Psoas muscle (tissue), 8 donors: ENCODE data around the gene IRAK1. TPM values are rescaled to one million over a fixed set of nuclear protein-coding genes. Genes with fewer than 3 reads are reported as not detected.

Experiments
- ATAC-seq, 4 donors: fragments of 200-7000 bp; cut with Tn5 transposase; one replicate each; pipeline ENCODE4 v1.9.1; 2020; ENCODE audit warnings: moderate library complexity in 3 of 4, mild to moderate bottlenecking in 2 of 4
- DNase-seq, 2 donors: peaks; one replicate each; pipeline ENCODE4 v3.0.0-alpha.2; 2020
- H3K27ac ChIP-seq: fragments of 200-600 bp; one replicate; pipeline ENCODE4 v1.8.0; 2022
- H3K27me3 ChIP-seq, 3 donors: fragments of 200-600 bp in 1 of 3; one replicate each; pipeline versions ENCODE4 v1.6.1 to v1.8.0; 2013 to 2022; ENCODE audit warnings: low read length in 2 of 3, mild to moderate bottlenecking in 2 of 3, moderate library complexity in 1 of 3; ENCODE audit not compliant: insufficient read depth in 3 of 3
- H3K36me3 ChIP-seq, 2 donors: fragments of 200-600 bp in 1 of 2; one replicate each; pipeline versions ENCODE4 v1.6.1 to v1.8.0; 2013 to 2022; ENCODE audit warnings: low read depth in 1 of 2, mild to moderate bottlenecking in 1 of 2, moderate library complexity in 1 of 2; ENCODE audit not compliant: insufficient read depth in 1 of 2
- H3K4me1 ChIP-seq: fragments of 200-600 bp; one replicate; pipeline ENCODE4 v1.8.0; 2022
- H3K4me3 ChIP-seq: fragments of 200-600 bp; one replicate; pipeline ENCODE4 v1.8.0; 2022; ENCODE audit warnings: mild to moderate bottlenecking
- H3K9me3 ChIP-seq: fragments of 200-600 bp; one replicate; pipeline ENCODE4 v1.8.0; 2022
- CTCF ChIP-seq: fragments of 200-600 bp; IDR thresholded peaks from one replicate; pipeline ENCODE4 v1.8.0; 2022; ENCODE audit warnings: antibody characterized with exemption
- WGBS, 3 donors: extraction: QIAGEN DNeasy Blood & Tissue Kit; methylation state at CpG; one replicate each; pipeline versions ENCODE4 v1.1.6 to v1.1.7; 2013; 5-methylcytosine and 5-hydroxymethylcytosine counted together
- intact Hi-C, 2 donors: fragments of 100-400 bp; cut with DNase I; formaldehyde crosslinking; loops; one replicate each; pipeline versions ENCODE4 v1.11.0 to v1.14.2; 2022
- polyA plus RNA-seq, 3 donors: library from polyadenylated mRNA; stranded (reverse); fragments of 200-250 nt; gene quantifications; one replicate each; pipeline ENCODE4 v1.2.3, GENCODE V29; 2013
- total RNA-seq, 4 donors: library from RNA; stranded (reverse); fragmentation: NEBNext Ultra II Directional in 2 of 4; extraction: Animal tissue kit (Norgen Biotek cat#: 25700) in 2 of 4; gene quantifications; one replicate each; pipeline versions ENCODE4 v1.2.1 to v1.2.4, GENCODE V29; 2021 to 2023
- donor health status: healthy with polysubstance abuse.
- donor health status: DM: no; HTN: no; CAD: no; lungs with moderate emphysema.
- donor health status: Bipolar disorder and iron deficiency.
- donor health status: healthy.
- donor health status: DM: yes; HTN: yes; CAD: no.
- donor health status: DM: no; HTN: no; CAD: no.
- donor health status: DM: no; HTN: no; CAD: no.
- donor health status: DM: yes; HTN: yes; CAD: no.

The IRAK1 gene
- total and polyA plus RNA-seq, 7 donors, result 56.1 to 368 (median 127) TPM

DNA sequence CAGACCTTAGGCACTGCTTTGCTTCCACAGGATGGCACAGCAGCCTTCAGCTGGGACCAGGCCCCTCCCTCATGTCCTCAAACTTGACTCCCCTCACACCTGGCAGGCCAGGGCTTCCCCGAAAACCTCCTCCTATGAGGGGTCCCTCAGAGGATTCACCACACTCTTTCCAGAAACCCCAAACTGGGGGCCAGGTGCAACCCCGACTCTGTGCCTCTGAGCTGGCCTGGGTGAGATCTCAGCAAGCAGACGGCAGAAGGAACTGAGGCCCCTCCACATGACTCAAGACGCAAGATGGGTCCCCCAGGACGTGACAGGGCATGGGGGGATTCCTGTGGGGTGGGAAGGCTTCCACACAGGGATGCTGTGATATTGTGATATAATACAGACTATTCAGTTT lies 54.3 kb downstream of the IRAK1 start:
- intact Hi-C loops, result loop anchor here in 1 of 2 donors (5.0 kb wide), 1 partner anchor 183 kb away; the partner anchor contains the start of gene SRPK3
- Histone ChIP-seq H3K27me3 (no peaks in the 10 kb centered on the region), H3K4me3 (no peak overlapping the region), H3K27ac (peak overlapping the region; percentile 86), H3K9me3 (no peaks in the 10 kb centered on the region), H3K4me1 (peaks cover 49% of the 10 kb centered on the region), H3K36me3 (peaks cover 2 to 41% of the 10 kb centered on the region in 2 donors)
- 74 to 81% (median 79%) methylated on average over 5 of the region's 5 CpGs for WGBS, 3 donors
- DNase-seq, result no peak
- no peak for ATAC-seq
- no peak for TF ChIP-seq CTCF

- TF ChIP-seq CTCF, result no peak
- intact Hi-C loops, result no loop called here
- peak in 1 of 2 donors; percentile 44 for DNase-seq
- WGBS, 3 donors, result 86 to 98% (median 87%) methylated on average over 6 to 14 of the region's 14 CpGs
- no peak overlapping the region for H3K4me3 ChIP-seq
- no peaks in the 10 kb centered on the region for H3K9me3 ChIP-seq
- no peak overlapping the region for H3K27ac ChIP-seq
- no peak for ATAC-seq
- H3K27me3 ChIP-seq, result no peaks in the 10 kb centered on the region
- H3K36me3 ChIP-seq, result peaks cover 2 to 54% of the 10 kb centered on the region in 2 donors
- peaks cover 39% of the 10 kb centered on the region for H3K4me1 ChIP-seq
These were observed 55.6 kb downstream of the IRAK1 start for GRCh38 chrX:153964105-153964504.

DNA sequence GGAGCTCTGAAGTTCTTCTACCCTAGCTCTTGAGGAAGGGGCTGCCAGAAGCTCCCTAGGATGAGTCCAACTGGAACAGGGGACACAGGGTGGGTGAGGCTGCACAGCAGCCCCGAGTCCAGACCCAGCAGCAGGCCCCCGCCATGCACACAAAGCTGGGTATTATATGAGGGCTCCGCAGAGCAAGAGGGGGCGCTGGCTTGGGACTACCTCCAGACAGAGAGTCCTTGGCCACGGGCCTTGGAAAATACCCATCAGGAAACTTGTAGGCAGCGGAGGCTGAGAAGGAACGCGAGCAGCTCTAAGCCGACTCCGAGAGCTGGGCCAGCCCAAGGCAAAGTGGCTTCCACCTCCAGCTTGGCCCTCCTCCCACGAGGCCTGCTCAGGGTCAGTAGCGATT lies 56.2 kb downstream of the IRAK1 start:
- no peak overlapping the region for H3K4me3 ChIP-seq
- H3K36me3 ChIP-seq, result peaks cover 2 to 60% of the 10 kb centered on the region in 2 donors
- no peak overlapping the region for H3K27ac ChIP-seq
- H3K9me3 ChIP-seq, result no peaks in the 10 kb centered on the region
- 57 to 79% (median 60%) methylated on average over 3 to 12 of the region's 12 CpGs for WGBS, 3 donors
- DNase-seq (peak in 1 of 2 donors; percentile 47), ATAC-seq (no peak)
- intact Hi-C loops, result no loop called here
- no peaks in the 10 kb centered on the region for H3K27me3 ChIP-seq
- peaks cover 34% of the 10 kb centered on the region for H3K4me1 ChIP-seq
- TF ChIP-seq CTCF, result no peak

DNA sequence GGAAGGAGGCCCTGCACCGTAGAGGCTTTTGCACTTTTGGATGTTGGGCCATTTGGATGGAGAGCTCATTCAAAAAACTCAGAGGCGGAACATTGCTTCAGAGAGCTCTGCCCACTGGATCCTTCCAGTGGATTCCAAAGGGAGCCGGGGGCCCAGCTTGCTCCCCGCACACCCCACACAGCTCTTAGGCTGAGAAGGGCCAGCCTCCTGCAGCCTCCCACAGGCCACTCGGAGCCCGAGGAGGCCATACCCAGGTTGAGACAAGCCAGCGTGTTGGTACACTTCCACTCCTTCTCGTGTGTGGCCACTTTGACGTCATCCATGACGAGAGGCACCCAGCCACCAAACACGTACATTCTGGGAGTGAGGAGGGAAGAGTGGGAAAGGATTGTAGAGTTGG lies 58.4 kb downstream of the IRAK1 start:
- Histone ChIP-seq H3K4me3 (no peak overlapping the region), H3K27ac (no peak overlapping the region), H3K27me3 (no peaks in the 10 kb centered on the region), H3K4me1 (peaks cover 12% of the 10 kb centered on the region), H3K36me3 (peaks cover 2 to 82% of the 10 kb centered on the region in 2 donors), H3K9me3 (no peaks in the 10 kb centered on the region)
- no peak for DNase-seq
- ATAC-seq, result no peak
- WGBS, 3 donors, result 88 to 94% (median 94%) methylated on average over 10 to 11 of the region's 11 CpGs
- intact Hi-C loops, result no loop called here
- no peak for TF ChIP-seq CTCF

DNA sequence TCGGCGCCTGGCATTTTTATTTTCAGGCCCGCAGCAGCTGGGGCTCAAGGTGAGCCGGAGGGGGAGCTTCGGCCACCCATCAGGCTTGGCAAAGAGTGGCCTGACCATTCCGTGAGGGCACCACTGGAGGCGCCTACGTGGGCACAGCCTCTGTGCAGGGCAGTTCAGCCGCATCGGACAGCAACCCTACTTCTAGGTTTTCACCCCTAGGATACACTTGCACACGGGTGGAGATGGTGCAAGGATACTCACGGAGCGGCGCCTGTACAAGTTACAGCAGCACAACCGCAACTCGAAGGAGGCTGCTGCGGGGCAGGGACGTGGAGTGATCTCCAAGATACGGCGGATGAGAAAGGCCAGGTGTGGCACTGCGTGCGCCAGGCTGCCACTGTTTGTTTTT lies 58.9 kb downstream of the IRAK1 start:
- TF ChIP-seq CTCF, result no peak
- Histone ChIP-seq H3K36me3 (peaks cover 2 to 87% of the 10 kb centered on the region in 2 donors), H3K9me3 (no peaks in the 10 kb centered on the region), H3K4me1 (peaks cover 12% of the 10 kb centered on the region), H3K4me3 (no peak overlapping the region), H3K27me3 (no peaks in the 10 kb centered on the region), H3K27ac (no peak overlapping the region)
- WGBS, 3 donors, result 86 to 92% (median 86%) methylated on average over 22 of the region's 22 CpGs
- ATAC-seq, result no peak
- DNase-seq, result no peak
- intact Hi-C loops, result no loop called here
